AG08396 (cell line): ENCODE results near the gene SLC35F1.

Experiments used
- DNase-seq: peaks from one replicate; pipeline ENCODE4 v3.0.0; 2012; ENCODE audit warnings: low spot score, mixed read lengths

SLC35F1 gene

GRCh38 chr6:118122801-118123200 is 215.7 kb downstream of the SLC35F1 start:
- DNase-seq = no peak

GRCh38 chr6:118123503-118124037 is 216.5 kb downstream of the SLC35F1 start:
- DNase-seq = no peak

GRCh38 chr6:118124851-118125250 is 217.8 kb downstream of the SLC35F1 start:
- peak; percentile 28 for DNase-seq

GRCh38 chr6:118128755-118129154 is 221.7 kb downstream of the SLC35F1 start:
- no peak for DNase-seq

- DNase-seq = no peak
These were observed 227.1 kb downstream of the SLC35F1 start for GRCh38 chr6:118134206-118134605.

GRCh38 chr6:118134736-118135135 is 227.7 kb downstream of the SLC35F1 start:
- DNase-seq = no peak

GRCh38 chr6:118135371-118135770 is 228.3 kb downstream of the SLC35F1 start:
- DNase-seq = no peak

- no peak for DNase-seq
These were observed 234.1 kb downstream of the SLC35F1 start for GRCh38 chr6:118141211-118141610.

- DNase-seq = no peak
These were observed 239.5 kb downstream of the SLC35F1 start for GRCh38 chr6:118146584-118146983.

DNA sequence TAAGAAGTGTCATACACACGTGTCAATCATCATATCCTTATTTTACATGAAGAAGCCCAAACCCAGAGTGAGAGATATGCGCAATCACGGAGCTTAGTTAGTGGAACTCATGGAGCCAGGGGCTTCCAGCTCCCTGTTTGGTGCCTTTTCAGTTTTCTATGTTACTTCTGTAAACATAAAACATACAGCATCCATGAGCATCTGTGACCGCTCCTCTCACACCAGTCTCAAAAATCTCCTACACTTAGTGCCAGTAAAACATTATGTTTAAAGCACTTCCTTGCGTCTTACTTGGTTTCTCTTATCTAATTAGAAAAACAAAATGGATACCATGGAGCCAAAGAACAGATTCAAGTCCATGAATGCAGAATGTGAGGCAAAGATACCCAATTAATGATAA is 240.4 kb downstream of the SLC35F1 start:
- DNase-seq = no peak

- no peak for DNase-seq
These were observed 241.5 kb downstream of the SLC35F1 start for GRCh38 chr6:118148561-118148960.

- DNase-seq = no peak
These were observed 245.5 kb downstream of the SLC35F1 start for GRCh38 chr6:118152524-118152923.

DNA sequence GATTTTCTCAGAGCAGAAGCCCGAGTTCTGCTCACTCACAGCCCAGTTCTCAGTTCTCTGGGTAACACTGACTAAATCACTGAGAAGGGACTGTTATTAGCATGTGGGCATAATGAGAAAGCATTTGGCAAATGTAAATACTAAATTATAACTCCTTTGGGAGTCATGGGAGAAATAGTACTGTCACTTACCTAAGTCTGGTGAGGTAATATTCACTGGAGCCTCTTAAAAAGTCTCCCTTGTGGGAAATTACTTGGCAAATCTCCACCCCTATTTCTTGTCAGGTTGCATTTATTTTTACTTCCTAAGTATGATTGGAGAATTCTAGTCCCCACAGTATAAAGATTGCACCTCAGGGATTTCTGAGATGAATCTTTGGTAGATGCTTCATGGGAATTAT is 254.3 kb downstream of the SLC35F1 start:
- DNase-seq = no peak

DNA sequence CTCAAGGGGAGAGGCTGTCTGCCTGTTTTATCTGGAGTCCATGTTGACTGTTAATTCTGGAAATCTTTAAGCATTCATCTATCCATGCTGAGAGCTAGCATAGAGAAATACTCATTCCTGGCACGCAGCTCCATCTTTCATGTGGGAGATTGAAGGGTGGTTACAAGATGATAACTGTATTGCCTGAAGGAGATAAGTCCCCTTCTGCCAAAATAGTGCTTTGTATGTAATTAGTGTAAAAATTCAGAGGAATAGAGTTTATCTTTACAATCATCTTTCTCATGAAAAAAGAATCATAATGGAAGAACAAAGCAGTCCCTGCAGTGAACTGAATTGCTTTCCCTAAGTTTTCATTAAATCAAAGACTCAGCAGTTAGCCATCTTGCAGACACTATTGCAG is 256.5 kb downstream of the SLC35F1 start:
- no peak for DNase-seq

- no peak for DNase-seq
These were observed 258.4 kb downstream of the SLC35F1 start for GRCh38 chr6:118165500-118165899.

- no peak for DNase-seq
These were observed 261.4 kb downstream of the SLC35F1 start for GRCh38 chr6:118168421-118168820.

DNA sequence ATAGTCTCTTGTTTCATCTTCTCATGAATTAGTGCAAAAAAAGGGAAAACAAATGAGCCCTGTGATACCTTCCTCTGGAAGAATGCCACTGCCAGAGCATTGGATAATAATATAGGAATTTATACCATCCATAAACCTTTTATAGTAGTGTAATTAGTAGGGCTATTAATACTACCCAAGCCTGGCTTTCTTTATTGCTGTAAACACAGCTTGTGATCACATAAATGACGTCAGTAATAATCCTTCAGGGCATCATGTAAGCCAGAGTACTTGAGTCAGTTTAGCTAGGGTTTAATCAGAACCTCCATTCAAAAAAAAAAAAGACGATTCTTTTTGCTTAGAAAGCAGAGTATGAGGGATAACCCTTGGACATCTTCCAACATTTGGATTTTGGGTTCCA is 264.8 kb downstream of the SLC35F1 start:
- DNase-seq = no peak

- DNase-seq = no peak
These were observed 267.0 kb downstream of the SLC35F1 start for GRCh38 chr6:118174071-118174470.

DNA sequence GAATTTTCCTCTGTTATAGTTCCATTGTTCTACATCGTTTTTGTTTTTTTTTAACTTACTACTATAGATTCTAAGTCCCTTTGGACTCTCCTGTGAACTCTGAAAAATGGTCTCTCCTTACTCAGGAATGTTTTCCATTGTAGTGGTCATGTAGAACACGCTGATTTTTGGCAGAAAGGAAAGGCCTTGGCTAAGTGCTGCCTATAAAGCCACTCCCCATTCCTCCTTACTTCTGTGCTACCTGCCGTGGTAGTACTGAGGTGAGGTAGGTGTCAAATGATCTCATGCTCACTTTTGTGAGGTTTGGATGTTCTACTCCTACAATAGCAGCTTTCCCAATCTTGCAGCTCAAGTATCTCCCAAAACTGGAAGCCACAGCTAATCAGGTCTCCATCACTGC is 270.7 kb downstream of the SLC35F1 start:
- no peak for DNase-seq

DNA sequence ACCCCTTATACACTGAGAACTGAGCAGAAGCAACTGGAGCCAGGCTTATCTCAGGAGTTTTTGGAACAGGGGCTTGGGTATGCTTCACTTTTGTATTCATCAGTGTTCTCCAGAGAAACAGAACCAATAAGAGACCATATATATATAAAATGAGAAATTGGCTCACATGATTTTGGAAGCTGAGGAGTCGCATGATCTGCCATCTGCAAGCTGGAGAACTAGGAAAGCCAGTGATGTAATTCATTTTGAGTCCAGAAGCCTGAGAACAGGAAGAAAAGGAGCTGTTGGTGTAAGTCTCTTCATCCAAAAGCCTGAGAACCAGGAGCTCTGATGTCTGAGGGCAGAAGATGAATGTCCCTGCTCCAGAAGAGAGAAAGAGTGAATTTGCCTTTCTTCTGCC is 272.0 kb downstream of the SLC35F1 start:
- no peak for DNase-seq

- DNase-seq = no peak
These were observed 279.9 kb downstream of the SLC35F1 start for GRCh38 chr6:118186672-118187567.

- DNase-seq = no peak
These were observed 280.6 kb downstream of the SLC35F1 start for GRCh38 chr6:118187568-118188164.

- DNase-seq = no peak
These were observed 281.5 kb downstream of the SLC35F1 start for GRCh38 chr6:118188561-118188960.
